SK-N-SH treated with all-trans-retinoic acid at 6 μM for 48 hours (cell line): ENCODE results near the gene ASAP2.

ENCODE experiments used
- ATAC-seq: fragments of 200-7000 bp; cut with Tn5 transposase; 3 replicates; pipeline ENCODE4 v1.9.1; 2020; ENCODE audit warnings: mild to moderate bottlenecking, moderate library complexity
- ARNTL ChIP-seq: fragments of 450-650 bp; formaldehyde crosslinking; IDR thresholded peaks from 2 replicates; pipeline ENCODE4 v1.5.0; 2020; ENCODE audit warnings: low read depth, mild to moderate bottlenecking, moderate library complexity, borderline replicate concordance
- CSDC2 ChIP-seq: fragments of 250-450 bp; sonication (Bioruptor Pico); IDR thresholded peaks from 2 replicates; pipeline ENCODE4 v1.5.0; 2020; ENCODE audit warnings: mild to moderate bottlenecking, moderate library complexity
- CSRNP3 ChIP-seq: fragments of 250-450 bp; sonication (Bioruptor Pico); IDR thresholded peaks from 2 replicates; pipeline ENCODE4 v1.5.1; 2021; ENCODE audit warnings: mild to moderate bottlenecking, moderate library complexity
- GLIS3 ChIP-seq: fragments of 250-450 bp; sonication (Bioruptor Pico); IDR thresholded peaks from 2 replicates; pipeline ENCODE4 v1.5.0; 2020; ENCODE audit warnings: mild to moderate bottlenecking, moderate library complexity
- ISL1 ChIP-seq: fragments of 250-450 bp; sonication (Bioruptor Pico); IDR thresholded peaks from 2 replicates; pipeline ENCODE4 v2.1.2; 2022; ENCODE audit warnings: mild to moderate bottlenecking, moderate library complexity
- OSR1 ChIP-seq: fragments of 250-450 bp; sonication (Bioruptor Pico); IDR thresholded peaks from 2 replicates; pipeline ENCODE4 v1.8.0; 2022; ENCODE audit warnings: moderate library complexity, mild to moderate bottlenecking, inconsistent platforms
- PPARA ChIP-seq: fragments of 250-450 bp; sonication (Bioruptor Pico); IDR thresholded peaks from 2 replicates; pipeline ENCODE4 v1.5.0; 2020; ENCODE audit warnings: mild to moderate bottlenecking, borderline replicate concordance
- RARB ChIP-seq: fragments of 250-450 bp; sonication (Bioruptor Pico); IDR thresholded peaks from 2 replicates; pipeline ENCODE4 v1.8.0; 2021; ENCODE audit warnings: mild to moderate bottlenecking, moderate library complexity
- SNAI2 ChIP-seq: fragments of 250-450 bp; sonication (Bioruptor Pico); IDR thresholded peaks from 2 replicates; pipeline ENCODE4 v1.5.0; 2020; ENCODE audit warnings: mild to moderate bottlenecking, moderate library complexity
- TCF4 ChIP-seq: fragments of 250-450 bp; sonication (Bioruptor Pico); IDR thresholded peaks from 2 replicates; pipeline ENCODE4 v1.8.0; 2021; ENCODE audit warnings: mild to moderate bottlenecking, moderate library complexity, borderline replicate concordance
- TOX ChIP-seq: fragments of 250-450 bp; sonication (Bioruptor Pico); IDR thresholded peaks from 2 replicates; pipeline ENCODE4 v1.8.0; 2021; ENCODE audit warnings: mild to moderate bottlenecking, moderate library complexity, borderline replicate concordance
- ZC3H10 ChIP-seq: fragments of 250-450 bp; sonication (Bioruptor Pico); IDR thresholded peaks from 2 replicates; pipeline ENCODE4 v1.5.1; 2021; ENCODE audit warnings: mild to moderate bottlenecking, moderate library complexity
- ZFP3 ChIP-seq: fragments of 250-450 bp; sonication (Bioruptor Pico); IDR thresholded peaks from 2 replicates; pipeline ENCODE4 v1.5.0; 2020; ENCODE audit warnings: mild to moderate bottlenecking, moderate library complexity
- ZNF70 ChIP-seq: fragments of 450-650 bp; formaldehyde crosslinking; IDR thresholded peaks from 2 replicates; pipeline ENCODE4 v1.5.0; 2020; ENCODE audit warnings: mild to moderate bottlenecking, moderate library complexity
- ZNF8 ChIP-seq: fragments of 450-650 bp; formaldehyde crosslinking; IDR thresholded peaks from 2 replicates; pipeline ENCODE4 v1.5.0; 2020; ENCODE audit warnings: mild to moderate bottlenecking, moderate library complexity
- TF ChIP-seq, protein P1 (sequence below): fragments of 250-450 bp; sonication (Bioruptor Pico); IDR thresholded peaks from 2 replicates; pipeline ENCODE4 v1.5.0; 2020; ENCODE audit warnings: mild to moderate bottlenecking, moderate library complexity
- TF ChIP-seq, protein P2 (sequence below): fragments of 250-450 bp; sonication (Bioruptor Pico); IDR thresholded peaks from 2 replicates; pipeline ENCODE4 v1.8.0; 2021; ENCODE audit warnings: low read depth, mild to moderate bottlenecking, moderate library complexity, borderline replicate concordance
- TF ChIP-seq, protein P3 (sequence below): fragments of 250-450 bp; sonication (Bioruptor Pico); IDR thresholded peaks from 2 replicates; pipeline ENCODE4 v1.8.0; 2020; ENCODE audit warnings: mild to moderate bottlenecking, moderate library complexity, borderline replicate concordance

Gene ASAP2

GRCh38 chr2:9288681-9289338, 82.2 kb downstream of the ASAP2 start (continued):
- TF ChIP-seq CSRNP3 (no peak), CSDC2 (no peak), ZFP3 (CRISPR knock-in tag) (no peak), ZNF8 (CRISPR knock-in tag) (no peak)

DNA sequence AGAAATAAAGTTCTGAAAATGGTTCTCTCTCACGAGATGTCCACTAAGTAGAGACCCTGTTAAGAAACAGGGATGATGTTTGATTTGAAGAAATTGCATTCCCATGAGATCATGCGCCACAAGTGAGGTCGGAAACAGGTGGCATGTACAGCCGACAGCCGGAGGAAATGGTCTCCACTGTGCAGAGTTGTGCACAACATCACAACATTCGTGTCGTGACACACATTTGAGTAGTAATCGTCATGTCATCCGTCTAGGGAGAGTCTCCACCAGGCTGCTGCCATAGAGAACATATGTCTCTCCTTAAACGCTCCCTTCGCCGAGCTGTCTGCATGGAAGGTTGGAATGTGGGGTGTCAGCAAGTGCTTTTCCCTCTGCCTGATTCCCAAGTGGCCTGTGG, 84.7 kb downstream of the ASAP2 start:
- ATAC-seq = no peak
- TF ChIP-seq ISL1 (no peak), ZNF8 (CRISPR knock-in tag) (no peak), CSRNP3 (no peak), GLIS3 (no peak)

- ATAC-seq = no peak
- TF ChIP-seq OSR1 (CRISPR knock-in tag) = no peak
- TF ChIP-seq CSDC2 = no peak
- TF ChIP-seq ZC3H10 = no peak
Observed at GRCh38 chr2:9291866-9292265, 85.3 kb downstream of the ASAP2 start.

DNA sequence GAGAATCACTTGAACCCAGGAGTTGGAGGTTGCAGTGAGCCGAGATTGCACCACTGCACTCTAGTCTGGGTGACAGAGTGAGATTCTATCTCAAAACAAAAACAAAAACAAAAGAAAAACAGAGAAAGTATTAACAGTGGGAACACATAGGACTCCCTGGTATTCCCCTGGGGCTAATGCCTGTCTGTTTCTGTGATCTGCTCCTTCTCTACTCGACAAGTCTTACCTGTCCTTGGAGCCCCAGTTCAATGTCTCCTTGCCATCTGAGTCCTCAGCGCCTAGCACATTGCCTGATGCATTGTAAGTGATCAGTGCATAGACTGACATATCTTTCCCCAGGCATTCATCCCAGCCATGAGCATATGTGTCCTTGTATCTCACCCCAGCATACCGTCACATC, 85.8 kb downstream of the ASAP2 start:
- no peak for ATAC-seq
- TF ChIP-seq GLIS3 (no peak), PPARA (CRISPR knock-in tag) (no peak), CSRNP3 (no peak), ZC3H10 (no peak), ZNF8 (CRISPR knock-in tag) (no peak), TOX (no peak), ZNF70 (CRISPR knock-in tag) (no peak), TCF4 (no peak), ISL1 (no peak), RARB (CRISPR knock-in tag) (no peak), SNAI2 (CRISPR knock-in tag) (no peak), ZFP3 (CRISPR knock-in tag) (no peak), ARNTL (no peak), CSDC2 (no peak)
- TF ChIP-seq, protein P1, sequence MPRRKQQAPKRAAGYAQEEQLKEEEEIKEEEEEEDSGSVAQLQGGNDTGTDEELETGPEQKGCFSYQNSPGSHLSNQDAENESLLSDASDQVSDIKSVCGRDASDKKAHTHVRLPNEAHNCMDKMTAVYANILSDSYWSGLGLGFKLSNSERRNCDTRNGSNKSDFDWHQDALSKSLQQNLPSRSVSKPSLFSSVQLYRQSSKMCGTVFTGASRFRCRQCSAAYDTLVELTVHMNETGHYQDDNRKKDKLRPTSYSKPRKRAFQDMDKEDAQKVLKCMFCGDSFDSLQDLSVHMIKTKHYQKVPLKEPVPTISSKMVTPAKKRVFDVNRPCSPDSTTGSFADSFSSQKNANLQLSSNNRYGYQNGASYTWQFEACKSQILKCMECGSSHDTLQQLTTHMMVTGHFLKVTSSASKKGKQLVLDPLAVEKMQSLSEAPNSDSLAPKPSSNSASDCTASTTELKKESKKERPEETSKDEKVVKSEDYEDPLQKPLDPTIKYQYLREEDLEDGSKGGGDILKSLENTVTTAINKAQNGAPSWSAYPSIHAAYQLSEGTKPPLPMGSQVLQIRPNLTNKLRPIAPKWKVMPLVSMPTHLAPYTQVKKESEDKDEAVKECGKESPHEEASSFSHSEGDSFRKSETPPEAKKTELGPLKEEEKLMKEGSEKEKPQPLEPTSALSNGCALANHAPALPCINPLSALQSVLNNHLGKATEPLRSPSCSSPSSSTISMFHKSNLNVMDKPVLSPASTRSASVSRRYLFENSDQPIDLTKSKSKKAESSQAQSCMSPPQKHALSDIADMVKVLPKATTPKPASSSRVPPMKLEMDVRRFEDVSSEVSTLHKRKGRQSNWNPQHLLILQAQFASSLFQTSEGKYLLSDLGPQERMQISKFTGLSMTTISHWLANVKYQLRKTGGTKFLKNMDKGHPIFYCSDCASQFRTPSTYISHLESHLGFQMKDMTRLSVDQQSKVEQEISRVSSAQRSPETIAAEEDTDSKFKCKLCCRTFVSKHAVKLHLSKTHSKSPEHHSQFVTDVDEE (CRISPR knock-in tag) = no peak
- TF ChIP-seq, protein P2, sequence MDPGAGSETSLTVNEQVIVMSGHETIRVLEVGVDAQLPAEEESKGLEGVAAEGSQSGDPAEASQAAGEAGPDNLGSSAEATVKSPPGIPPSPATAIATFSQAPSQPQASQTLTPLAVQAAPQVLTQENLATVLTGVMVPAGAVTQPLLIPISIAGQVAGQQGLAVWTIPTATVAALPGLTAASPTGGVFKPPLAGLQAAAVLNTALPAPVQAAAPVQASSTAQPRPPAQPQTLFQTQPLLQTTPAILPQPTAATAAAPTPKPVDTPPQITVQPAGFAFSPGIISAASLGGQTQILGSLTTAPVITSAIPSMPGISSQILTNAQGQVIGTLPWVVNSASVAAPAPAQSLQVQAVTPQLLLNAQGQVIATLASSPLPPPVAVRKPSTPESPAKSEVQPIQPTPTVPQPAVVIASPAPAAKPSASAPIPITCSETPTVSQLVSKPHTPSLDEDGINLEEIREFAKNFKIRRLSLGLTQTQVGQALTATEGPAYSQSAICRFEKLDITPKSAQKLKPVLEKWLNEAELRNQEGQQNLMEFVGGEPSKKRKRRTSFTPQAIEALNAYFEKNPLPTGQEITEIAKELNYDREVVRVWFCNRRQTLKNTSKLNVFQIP (CRISPR knock-in tag) = no peak
- TF ChIP-seq, protein P3, sequence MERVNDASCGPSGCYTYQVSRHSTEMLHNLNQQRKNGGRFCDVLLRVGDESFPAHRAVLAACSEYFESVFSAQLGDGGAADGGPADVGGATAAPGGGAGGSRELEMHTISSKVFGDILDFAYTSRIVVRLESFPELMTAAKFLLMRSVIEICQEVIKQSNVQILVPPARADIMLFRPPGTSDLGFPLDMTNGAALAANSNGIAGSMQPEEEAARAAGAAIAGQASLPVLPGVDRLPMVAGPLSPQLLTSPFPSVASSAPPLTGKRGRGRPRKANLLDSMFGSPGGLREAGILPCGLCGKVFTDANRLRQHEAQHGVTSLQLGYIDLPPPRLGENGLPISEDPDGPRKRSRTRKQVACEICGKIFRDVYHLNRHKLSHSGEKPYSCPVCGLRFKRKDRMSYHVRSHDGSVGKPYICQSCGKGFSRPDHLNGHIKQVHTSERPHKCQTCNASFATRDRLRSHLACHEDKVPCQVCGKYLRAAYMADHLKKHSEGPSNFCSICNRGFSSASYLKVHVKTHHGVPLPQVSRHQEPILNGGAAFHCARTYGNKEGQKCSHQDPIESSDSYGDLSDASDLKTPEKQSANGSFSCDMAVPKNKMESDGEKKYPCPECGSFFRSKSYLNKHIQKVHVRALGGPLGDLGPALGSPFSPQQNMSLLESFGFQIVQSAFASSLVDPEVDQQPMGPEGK (CRISPR knock-in tag) = no peak
